Mesenchymal stem cell (in vitro differentiated cells and primary cell): Measurements from ENCODE around the gene WNT3A.
"Not testable (repeated sequence)": the region's sequence is repeated elsewhere in the genome, so short reads cannot be mapped to it uniquely, and the experiment has no call there.

Experiments
- DNase-seq: peaks from one replicate; pipeline ENCODE4 v3.0.0-alpha.2; 2013
- H2AFZ ChIP-seq: one replicate; pipeline ENCODE4 v1.6.1; 2013; ENCODE audit warnings: low read depth, mild to moderate bottlenecking, control low read depth, inconsistent platforms, low read length, moderate library complexity
- H2AK5ac ChIP-seq: 2 replicates; pipeline ENCODE4 v1.6.1; 2013; ENCODE audit warnings: low read length, moderate library complexity, mild to moderate bottlenecking, inconsistent platforms; ENCODE audit not compliant: severe bottlenecking
- H2BK120ac ChIP-seq: one replicate; pipeline ENCODE4 v1.6.1; 2013; ENCODE audit warnings: low read depth, mild to moderate bottlenecking, inconsistent platforms, low read length, moderate library complexity
- H2BK12ac ChIP-seq, 2 experiments: one replicate each; pipeline ENCODE4 v1.6.1; 2013; ENCODE audit warnings: inconsistent platforms in 2 of 2, low read length in 2 of 2, mild to moderate bottlenecking in 2 of 2, moderate library complexity in 2 of 2, control low read depth in 1 of 2
- H2BK15ac ChIP-seq: one replicate; pipeline ENCODE4 v1.6.1; 2013; ENCODE audit warnings: mild to moderate bottlenecking, low read depth, inconsistent platforms; ENCODE audit not compliant: poor library complexity, severe bottlenecking
- H2BK5ac ChIP-seq: 2 replicates; pipeline ENCODE4 v1.6.1; 2013; ENCODE audit warnings: low read depth, mild to moderate bottlenecking, low read length, control low read depth, inconsistent platforms; ENCODE audit not compliant: poor library complexity, severe bottlenecking
- H3K14ac ChIP-seq, 2 experiments: one replicate each; pipeline ENCODE4 v1.6.1; 2013; ENCODE audit warnings: inconsistent platforms in 2 of 2, low read length in 2 of 2, control low read depth in 1 of 2, mild to moderate bottlenecking in 1 of 2, moderate library complexity in 1 of 2
- H3K18ac ChIP-seq, 2 experiments: one replicate each; pipeline ENCODE4 v1.6.1; 2013; ENCODE audit warnings: inconsistent platforms in 2 of 2, low read length in 2 of 2, control low read depth in 1 of 2, low read depth in 1 of 2, mild to moderate bottlenecking in 1 of 2
- H3K23ac ChIP-seq, 2 experiments: one replicate each; pipeline ENCODE4 v1.6.1; 2013; ENCODE audit warnings: inconsistent platforms in 2 of 2, low read length in 2 of 2, mild to moderate bottlenecking in 2 of 2, moderate library complexity in 2 of 2, control low read depth in 1 of 2
- H3K27ac ChIP-seq: 2 replicates; pipeline ENCODE4 v1.5.1; 2013; ENCODE audit warnings: mild to moderate bottlenecking, moderate library complexity, low read length, control low read depth, inconsistent platforms; ENCODE audit not compliant: poor library complexity, severe bottlenecking
- H3K27me3 ChIP-seq, 2 experiments: 2 replicates each; pipeline versions ENCODE4 v1.6.1 to v1.7.0; 2013; ENCODE audit warnings: low read length in 2 of 2, mild to moderate bottlenecking in 2 of 2, moderate library complexity in 2 of 2, control low read depth in 1 of 2, inconsistent platforms in 1 of 2; ENCODE audit not compliant: control insufficient read depth in 1 of 2, insufficient read depth in 1 of 2
- H3K36me3 ChIP-seq, 2 experiments: 2 replicates each; pipeline versions ENCODE4 v1.6.1 to v1.7.0; 2013; ENCODE audit warnings: low read length in 2 of 2, control low read depth in 1 of 2, inconsistent platforms in 1 of 2, low read depth in 1 of 2, mild to moderate bottlenecking in 1 of 2; ENCODE audit not compliant: insufficient read depth in 2 of 2, control insufficient read depth in 1 of 2
- H3K4ac ChIP-seq, 2 experiments: one replicate each; pipeline ENCODE4 v1.6.1; 2013; ENCODE audit warnings: inconsistent platforms in 2 of 2, low read length in 2 of 2, mild to moderate bottlenecking in 2 of 2, moderate library complexity in 2 of 2, control low read depth in 1 of 2, low read depth in 1 of 2
- H3K4me1 ChIP-seq: 2 replicates; pipeline ENCODE4 v1.6.1; 2013; ENCODE audit warnings: low read depth, low read length, control low read depth; ENCODE audit not compliant: control insufficient read depth, insufficient read depth
- H3K4me2 ChIP-seq: 2 replicates; pipeline ENCODE4 v1.6.1; 2013; ENCODE audit warnings: low read length, mild to moderate bottlenecking, inconsistent platforms; ENCODE audit not compliant: poor library complexity, severe bottlenecking
- H3K4me3 ChIP-seq, 2 experiments: 2 replicates each; pipeline versions ENCODE4 v1.5.1 to v1.7.0; 2013; ENCODE audit warnings: low read length in 2 of 2, mild to moderate bottlenecking in 2 of 2, control low read depth in 1 of 2, low read depth in 1 of 2; ENCODE audit not compliant: insufficient read depth in 1 of 2
- H3K79me1 ChIP-seq: replicated peaks from 2 replicates; pipeline ENCODE4 v1.6.1; 2013; ENCODE audit warnings: mild to moderate bottlenecking, control low read depth, low read length, inconsistent platforms; ENCODE audit not compliant: poor library complexity, severe bottlenecking
- H3K9ac ChIP-seq: 2 replicates; pipeline ENCODE4 v1.7.0; 2013; ENCODE audit warnings: mild to moderate bottlenecking, low read length, moderate library complexity
- H3K9me3 ChIP-seq: 2 replicates; pipeline ENCODE4 v1.7.0; 2013; ENCODE audit warnings: mild to moderate bottlenecking, low read length; ENCODE audit not compliant: control insufficient read depth
- H4K8ac ChIP-seq: one replicate; pipeline ENCODE4 v1.6.1; 2013; ENCODE audit warnings: inconsistent platforms, mild to moderate bottlenecking, low read length, moderate library complexity
- H4K91ac ChIP-seq: one replicate; pipeline ENCODE4 v1.6.1; 2013; ENCODE audit warnings: mild to moderate bottlenecking, low read length, inconsistent platforms
- WGBS: methylation state at CpG from one replicate; pipeline ENCODE4 v1.1.7; 2013; ENCODE audit warnings: mixed read lengths; 5-methylcytosine and 5-hydroxymethylcytosine counted together

Gene WNT3A

GRCh38 chr1:227975583-227976283 is 31.1 kb upstream of the WNT3A start:
- not testable (repeated sequence) for H3K27me3 ChIP-seq
- 74% methylated on average over 8 of the region's 21 CpGs for WGBS

GRCh38 chr1:227987181-227987580 is 19.6 kb upstream of the WNT3A start:
- Histone ChIP-seq H3K4me2 (no peak overlapping the region), H4K91ac (no peak overlapping the region), H3K27ac (no peak overlapping the region), H3K4me3 (no peak overlapping the region), H3K4ac (no peak overlapping the region), H2BK15ac (no peak overlapping the region), H3K23ac (no peak overlapping the region), H3K27me3 (peaks cover 0 to 3% of the 10 kb centered on the region in 2 experiments), H3K9ac (no peak overlapping the region), H3K18ac (no peak overlapping the region), H2AFZ (no peak overlapping the region), H3K9me3 (peaks cover 13% of the 10 kb centered on the region), H3K4me1 (no peaks in the 10 kb centered on the region), H3K36me3 (no peaks in the 10 kb centered on the region), H3K79me1 (no peaks in the 10 kb centered on the region), H4K8ac (no peak overlapping the region), H2BK120ac (no peak overlapping the region), H2AK5ac (no peak overlapping the region), H3K14ac (no peak overlapping the region), H2BK5ac (no peak overlapping the region), H2BK12ac (no peak overlapping the region)
- no peak for DNase-seq
- WGBS, result 98% methylated on average over 2 of the region's 2 CpGs

More at GRCh38 chr1:227975583-227976283, 31.1 kb upstream of the WNT3A start:
- not testable (repeated sequence) for H2BK12ac ChIP-seq, H4K8ac ChIP-seq, H3K36me3 ChIP-seq, H3K4me1 ChIP-seq, H2BK5ac ChIP-seq, H3K4ac ChIP-seq, H3K14ac ChIP-seq, DNase-seq, H2AFZ ChIP-seq, H2BK15ac ChIP-seq, H3K18ac ChIP-seq, H2BK120ac ChIP-seq, H3K9ac ChIP-seq, H3K23ac ChIP-seq, H4K91ac ChIP-seq, H2AK5ac ChIP-seq, H3K9me3 ChIP-seq, H3K4me2 ChIP-seq, H3K4me3 ChIP-seq, H3K27ac ChIP-seq, H3K79me1 ChIP-seq

DNA sequence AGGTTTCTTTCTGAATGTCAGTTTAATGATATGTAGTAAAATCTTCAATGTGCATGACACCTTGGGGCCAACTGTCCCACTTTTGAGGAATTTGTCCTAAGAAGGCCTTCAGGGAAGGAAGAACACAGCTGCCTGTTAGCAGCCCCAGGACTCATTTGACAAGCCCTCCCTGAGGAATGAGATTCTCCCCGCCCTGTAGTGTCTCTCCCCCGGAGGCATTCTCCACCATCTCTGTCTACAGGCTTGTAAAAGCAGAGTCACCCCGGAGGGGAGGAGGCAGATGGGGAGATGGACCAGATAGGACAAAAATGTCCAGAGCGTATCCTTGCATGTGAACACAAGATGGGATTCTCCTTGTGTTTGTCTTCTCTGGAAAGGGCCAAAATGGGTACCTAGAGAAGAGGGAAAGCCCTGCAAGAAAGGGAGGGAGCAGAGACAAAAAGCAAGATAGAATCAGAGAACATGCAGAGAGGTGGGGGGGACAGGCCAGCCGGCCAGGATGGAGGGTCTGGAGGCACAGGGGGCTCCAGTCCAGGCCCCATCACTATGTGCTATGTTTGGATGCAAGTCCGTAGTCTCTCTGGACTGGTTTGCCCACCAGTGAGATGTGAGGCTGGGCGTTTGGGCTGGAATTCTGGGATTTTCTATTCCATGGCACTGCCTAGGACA is 12.0 kb upstream of the WNT3A start:
- Histone ChIP-seq H3K4ac (no peak overlapping the region), H3K79me1 (no peaks in the 10 kb centered on the region), H3K18ac (no peak overlapping the region), H3K4me1 (no peaks in the 10 kb centered on the region), H2AK5ac (no peak overlapping the region), H3K27ac (no peak overlapping the region), H3K9me3 (peaks cover 30% of the 10 kb centered on the region), H2BK5ac (no peak overlapping the region), H3K27me3 (peaks cover 4 to 14% of the 10 kb centered on the region in 2 experiments), H3K23ac (no peak overlapping the region), H4K91ac (no peak overlapping the region), H3K14ac (no peak overlapping the region), H3K36me3 (no peaks in the 10 kb centered on the region), H2BK120ac (no peak overlapping the region), H3K4me3 (no peak overlapping the region), H3K4me2 (no peak overlapping the region), H4K8ac (no peak overlapping the region), H3K9ac (no peak overlapping the region), H2BK15ac (no peak overlapping the region), H2AFZ (no peak overlapping the region), H2BK12ac (no peak overlapping the region)
- WGBS, result 59% methylated on average over 5 of the region's 7 CpGs
- no peak for DNase-seq

DNA sequence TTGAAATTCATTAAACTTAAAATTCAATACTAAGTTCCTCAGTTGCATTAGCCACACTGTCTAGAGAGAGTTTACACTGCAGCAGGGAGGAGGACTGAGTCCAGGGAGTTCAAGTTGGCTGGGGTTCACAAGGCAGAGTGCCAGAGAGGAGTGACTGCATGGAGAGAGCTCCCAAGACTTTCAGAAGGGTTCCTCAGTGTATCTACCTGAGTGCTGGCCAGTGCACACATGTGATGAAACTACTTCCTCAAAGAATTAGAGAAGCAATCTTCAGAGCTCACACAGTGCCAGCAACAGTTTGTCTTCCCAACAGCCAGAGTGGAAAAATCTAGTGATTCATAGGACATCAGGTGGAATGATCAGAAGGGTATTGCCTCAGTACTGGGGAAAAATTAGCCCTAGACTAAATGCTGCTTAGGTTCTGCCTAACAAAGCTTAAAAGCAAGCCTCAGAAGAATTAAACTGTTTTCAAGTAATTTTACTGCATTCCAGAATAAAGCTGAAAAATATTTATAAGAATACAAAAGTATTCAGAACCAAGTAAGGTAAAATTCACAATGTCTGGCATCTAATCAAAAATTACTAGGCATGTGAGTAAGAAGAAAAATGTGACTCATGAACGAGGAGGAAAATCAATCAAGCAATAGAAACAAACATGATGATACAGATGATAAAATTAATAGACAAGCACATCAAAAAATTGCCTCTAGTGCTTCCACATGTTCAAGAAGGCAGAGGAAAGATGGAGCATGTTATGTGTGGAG is 10.4 kb upstream of the WNT3A start:
- Histone ChIP-seq H3K79me1 (no peaks in the 10 kb centered on the region), H2BK12ac (no peak overlapping the region), H3K4me1 (no peaks in the 10 kb centered on the region), H3K9ac (no peak overlapping the region), H4K8ac (no peak overlapping the region), H2BK120ac (no peak overlapping the region), H2BK15ac (no peak overlapping the region), H3K4me2 (no peak overlapping the region), H3K4ac (no peak overlapping the region), H3K14ac (no peak overlapping the region), H3K36me3 (no peaks in the 10 kb centered on the region), H3K4me3 (no peak overlapping the region), H2AK5ac (no peak overlapping the region), H3K18ac (no peak overlapping the region), H4K91ac (no peak overlapping the region), H3K27me3 (peaks cover 15 to 29% of the 10 kb centered on the region in 2 experiments), H3K9me3 (peaks cover 23% of the 10 kb centered on the region), H3K27ac (no peak overlapping the region), H3K23ac (no peak overlapping the region), H2BK5ac (no peak overlapping the region), H2AFZ (no peak overlapping the region)
- no CpG with 5 or more reads among the region's 1 CpG for WGBS
- DNase-seq, result no peak
